GM18505 (cell line): ENCODE results near the gene HSPA8.
A peak's percentile ranks its signal among the peaks of the same experiment; 100 is the strongest.

Experiments used
- ATAC-seq: cut with Tn5 transposase; IDR thresholded peaks from one replicate; pipeline ENCODE4 v1.9.1; 2021; ENCODE audit not compliant: unreplicated experiment
- POLR2A ChIP-seq: IDR thresholded peaks from 4 replicates; pipeline ENCODE4 v1.6.1; 2011; ENCODE audit warnings: borderline replicate concordance; ENCODE audit not compliant: insufficient read depth, insufficient read length; ENCODE audit errors: extremely low read depth

HSPA8 gene

DNA sequence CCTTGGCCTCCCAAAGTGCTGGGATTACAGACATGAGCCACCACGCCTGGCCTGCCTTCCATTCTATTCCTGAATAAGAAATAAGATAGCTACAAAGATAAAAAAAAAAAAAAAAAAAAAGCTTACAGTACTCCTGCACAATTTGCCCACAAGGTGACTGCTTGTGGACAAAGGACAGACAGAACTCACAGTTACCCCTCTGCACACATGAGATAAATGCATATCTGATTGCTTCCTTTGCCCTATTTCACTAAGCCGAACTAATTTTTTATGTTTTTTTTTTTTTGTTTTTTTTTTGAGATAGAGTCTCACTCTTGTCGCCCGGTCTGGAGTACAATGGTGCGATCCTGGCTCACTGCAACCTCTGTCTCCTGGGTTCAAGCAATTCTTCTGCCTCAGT lies 23.6 kb upstream of the HSPA8 start:
- TF ChIP-seq POLR2A, result no peak
- ATAC-seq, result no peak

DNA sequence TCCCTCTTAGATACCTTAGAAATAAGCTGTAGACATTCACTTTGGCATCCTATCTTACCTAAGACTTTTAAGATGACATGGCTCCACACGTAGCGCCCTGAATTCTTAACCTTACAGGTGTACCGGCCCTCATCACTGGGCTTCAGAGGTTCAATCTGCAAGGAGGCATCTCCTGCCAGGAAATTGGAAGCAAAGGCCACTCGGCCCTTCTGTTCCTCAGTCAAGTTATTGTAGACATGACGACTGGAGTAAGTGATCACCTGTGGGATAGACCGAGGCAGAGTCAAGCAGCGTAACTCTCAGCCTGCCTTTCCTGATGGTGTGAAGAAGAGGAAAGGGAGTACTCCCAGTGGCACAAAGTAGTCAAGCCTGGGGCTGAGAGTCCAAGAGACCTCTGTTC lies 22.5 kb upstream of the HSPA8 start:
- no peak for TF ChIP-seq POLR2A
- ATAC-seq, result no peak

DNA sequence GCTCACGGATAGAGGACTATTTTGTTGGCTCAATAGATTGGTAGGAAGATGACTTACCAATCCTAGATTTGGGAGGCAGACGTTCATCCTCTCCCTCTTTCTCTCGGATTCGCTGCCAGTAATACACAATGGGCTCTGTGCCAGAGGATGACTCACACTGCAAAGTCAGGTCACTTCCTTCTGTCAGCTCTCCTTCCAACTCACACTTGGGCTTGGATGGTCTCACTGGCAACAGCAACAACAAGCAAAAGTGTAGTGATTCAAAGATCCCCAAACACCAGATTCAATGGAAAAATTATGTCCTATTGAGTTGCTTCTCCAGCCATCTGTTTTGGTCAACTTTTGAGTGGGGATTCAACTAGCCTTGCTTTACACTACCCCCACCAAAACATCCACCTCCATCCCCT lies 21.7 kb upstream of the HSPA8 start:
- TF ChIP-seq POLR2A, result no peak
- no peak for ATAC-seq

DNA sequence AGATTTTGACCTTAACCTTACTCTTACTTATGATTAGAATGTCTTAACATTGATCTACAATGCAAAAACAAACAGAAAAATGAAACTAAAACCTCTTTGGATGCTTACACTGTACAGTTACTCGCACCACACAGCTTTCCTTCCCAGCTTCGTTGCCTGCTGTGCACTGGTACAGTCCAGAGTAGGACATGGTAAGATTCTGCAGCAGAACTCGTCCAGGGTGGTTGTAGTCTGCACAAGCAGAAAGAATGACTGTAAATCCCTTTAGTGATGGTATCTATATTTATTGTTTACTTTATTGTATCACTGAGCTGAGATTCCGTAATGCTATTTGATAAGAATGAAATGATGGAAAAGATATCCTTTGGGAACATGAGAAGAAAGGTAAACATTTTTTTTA lies 21.0 kb upstream of the HSPA8 start:
- ATAC-seq, result no peak
- TF ChIP-seq POLR2A, result no peak

DNA sequence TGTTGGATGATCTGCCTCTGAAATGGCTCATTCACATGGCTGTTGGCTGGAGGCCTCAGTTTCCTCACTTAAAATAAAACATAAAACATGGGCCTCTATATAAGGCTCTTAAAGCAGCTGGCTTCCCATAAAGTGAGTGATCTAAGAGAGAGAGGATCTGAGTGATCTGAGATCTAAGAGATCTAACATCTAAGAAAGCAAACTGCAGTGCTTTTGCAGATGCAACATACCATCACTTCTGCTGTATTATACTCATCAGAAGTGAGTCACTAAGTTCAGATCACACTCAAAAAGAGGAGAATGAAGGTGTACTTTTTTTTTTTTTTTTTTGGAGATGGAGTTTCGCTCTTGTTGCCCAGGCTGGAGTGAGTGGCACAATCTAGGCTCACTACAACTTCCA lies 18.1 kb upstream of the HSPA8 start:
- ATAC-seq, result no peak
- TF ChIP-seq POLR2A, result no peak

DNA sequence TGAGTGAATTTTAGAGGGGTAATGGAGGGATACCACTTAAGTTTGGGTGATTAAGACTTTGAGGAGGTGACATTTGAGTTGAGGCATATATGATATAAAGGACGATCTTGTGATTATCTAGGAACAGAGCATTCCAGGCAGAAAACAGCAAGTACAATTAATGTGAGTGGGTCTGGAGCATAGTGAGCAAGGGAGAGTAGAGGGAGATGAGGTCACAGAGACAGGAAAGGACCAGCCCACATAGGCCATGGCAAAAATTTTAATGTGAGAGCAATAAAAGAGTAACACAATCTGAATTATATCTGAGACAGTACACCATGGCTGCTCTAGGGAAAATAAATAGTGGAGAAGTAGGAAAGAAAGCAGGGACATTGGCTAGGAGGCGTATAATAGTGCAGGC lies 14.5 kb upstream of the HSPA8 start:
- TF ChIP-seq POLR2A, result no peak
- no peak for ATAC-seq

DNA sequence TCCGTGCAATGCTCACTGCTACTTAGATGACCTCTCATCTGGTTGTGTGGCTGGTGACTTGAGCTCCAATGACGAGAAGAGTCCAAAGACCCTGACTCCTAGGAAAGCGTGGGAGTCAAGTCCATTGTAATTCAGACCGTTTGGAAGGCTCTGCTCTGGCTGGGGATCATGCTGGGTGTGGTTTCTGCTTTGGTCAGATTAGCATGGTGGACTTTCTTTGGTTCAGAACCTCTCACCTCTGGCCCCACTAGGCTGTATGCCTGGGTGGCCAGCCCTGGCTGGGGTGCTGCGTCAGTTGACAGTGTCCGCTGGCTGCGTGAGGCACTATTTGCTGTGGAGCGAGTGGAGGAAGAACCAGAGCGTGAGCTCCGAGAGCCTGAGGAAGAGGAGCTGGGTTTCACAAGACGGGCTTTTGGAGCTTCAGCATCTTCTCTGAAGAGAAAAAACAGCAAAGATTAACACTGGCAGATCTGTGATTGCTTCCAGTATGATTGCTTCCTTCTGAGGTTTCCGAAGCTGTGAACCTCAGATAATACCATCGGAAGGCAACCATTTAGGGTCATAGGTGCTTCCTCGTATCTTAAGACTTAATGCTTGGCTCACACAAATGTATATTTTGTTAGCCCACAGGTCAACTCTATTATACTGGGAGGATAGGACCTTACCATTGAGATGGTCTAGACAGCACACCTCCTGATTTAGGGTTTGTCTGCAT lies 11.6 kb upstream of the HSPA8 start:
- ATAC-seq, result no peak
- TF ChIP-seq POLR2A, result no peak

DNA sequence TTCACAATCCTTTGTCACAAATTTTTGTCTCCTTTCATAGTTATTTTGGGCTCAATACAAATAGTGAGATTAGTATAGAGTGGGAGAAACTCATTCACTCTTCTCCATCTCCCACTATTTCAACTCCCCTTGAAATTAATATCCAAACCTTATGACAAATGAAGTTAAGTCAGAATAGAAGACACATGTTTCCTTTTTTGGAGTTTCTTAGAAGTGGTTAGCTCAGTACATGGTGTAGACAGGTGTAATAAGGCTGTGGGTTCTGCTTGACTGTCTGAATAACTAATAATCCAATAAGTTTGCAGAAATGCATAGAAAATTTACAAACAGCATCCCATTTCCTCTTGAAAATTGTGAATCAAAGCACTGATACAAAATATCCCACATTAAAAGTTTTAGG lies 10.8 kb upstream of the HSPA8 start:
- no peak for TF ChIP-seq POLR2A

DNA sequence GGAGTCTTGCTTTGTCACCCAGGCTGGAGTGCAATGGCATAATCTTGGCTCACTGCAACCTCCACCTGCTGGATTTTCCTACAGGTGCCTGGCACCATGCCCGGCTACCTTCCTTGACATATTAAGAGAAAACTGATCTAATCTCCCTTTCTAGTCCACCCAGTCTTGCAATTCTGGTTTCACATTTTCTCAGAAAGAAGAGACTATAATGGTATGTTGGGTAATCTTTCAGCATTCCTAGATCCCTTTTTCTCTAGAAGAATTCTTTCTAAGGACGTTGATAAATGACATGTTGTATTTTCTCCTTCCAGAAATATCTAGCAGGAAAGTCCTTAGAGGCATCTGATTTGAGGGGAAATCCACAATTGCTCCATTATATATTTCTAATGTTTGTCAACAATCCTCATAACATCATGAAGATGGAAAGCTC lies 10.4 kb upstream of the HSPA8 start:
- no peak for ATAC-seq
- no peak for TF ChIP-seq POLR2A

More for the DNA sequence above, 10.8 kb upstream of the HSPA8 start:
- ATAC-seq, result no peak

DNA sequence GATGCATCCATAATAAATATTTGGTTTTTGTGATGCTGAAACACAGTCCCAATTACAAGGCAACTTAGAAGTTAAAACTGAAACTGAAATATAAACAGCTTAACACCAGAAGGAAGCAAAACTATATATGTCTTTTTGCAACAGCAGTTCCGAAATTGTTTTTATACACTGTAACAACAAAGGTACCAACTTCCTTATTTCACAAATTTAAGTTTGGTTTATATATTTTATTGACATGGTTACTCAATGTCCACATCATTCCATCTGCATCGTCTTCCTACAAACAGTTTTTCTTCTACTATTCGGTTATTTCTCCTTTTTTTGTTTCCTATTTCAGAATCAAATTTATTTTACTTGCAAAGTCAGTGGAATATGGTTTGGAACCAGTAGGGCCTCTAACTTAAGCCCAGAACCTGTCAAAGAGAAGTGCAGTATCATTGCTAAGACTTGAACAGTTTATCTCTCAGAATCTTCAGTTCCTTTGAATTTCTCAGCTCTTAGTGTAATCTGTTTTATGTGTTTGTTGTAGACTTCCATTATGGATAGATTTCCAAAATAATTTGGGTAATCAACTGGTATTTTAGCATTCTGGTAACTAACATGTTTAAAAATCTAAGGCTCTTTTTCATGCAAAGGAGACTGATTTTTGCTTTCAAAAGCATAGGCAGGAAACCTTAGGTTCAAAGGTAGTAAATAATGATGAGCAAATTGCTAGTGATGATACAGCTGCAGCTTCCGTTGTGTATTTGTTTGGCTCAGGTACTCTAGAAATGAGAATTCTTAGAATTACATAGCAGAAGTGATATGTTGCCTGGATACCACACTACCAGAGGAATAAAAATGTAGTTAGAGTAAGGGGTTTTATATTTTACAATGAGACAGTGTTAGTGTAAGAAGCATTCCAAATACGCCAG lies 8.2 kb upstream of the HSPA8 start:
- ATAC-seq, result peak; percentile 47

DNA sequence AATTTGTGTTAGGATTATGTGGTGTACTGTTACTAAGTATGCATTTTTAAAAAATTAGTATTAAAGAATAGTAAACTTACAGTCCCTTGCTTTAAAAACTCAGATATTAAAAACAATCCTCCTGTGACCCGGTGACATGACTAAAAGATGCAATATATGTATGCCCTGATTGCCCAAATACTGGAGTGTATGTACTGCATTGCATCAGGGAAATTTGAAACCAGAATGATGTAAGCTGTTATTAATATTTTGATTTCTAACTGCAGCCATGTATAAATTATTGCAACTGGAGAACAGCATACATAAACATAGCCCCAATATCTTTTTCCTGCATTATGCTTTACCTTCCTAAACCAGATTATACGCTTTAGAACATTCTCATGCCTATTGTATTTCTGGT lies 3.7 kb upstream of the HSPA8 start:
- no peak for TF ChIP-seq POLR2A
- no peak for ATAC-seq

More for the DNA sequence above, 8.2 kb upstream of the HSPA8 start:
- TF ChIP-seq POLR2A, result no peak

DNA sequence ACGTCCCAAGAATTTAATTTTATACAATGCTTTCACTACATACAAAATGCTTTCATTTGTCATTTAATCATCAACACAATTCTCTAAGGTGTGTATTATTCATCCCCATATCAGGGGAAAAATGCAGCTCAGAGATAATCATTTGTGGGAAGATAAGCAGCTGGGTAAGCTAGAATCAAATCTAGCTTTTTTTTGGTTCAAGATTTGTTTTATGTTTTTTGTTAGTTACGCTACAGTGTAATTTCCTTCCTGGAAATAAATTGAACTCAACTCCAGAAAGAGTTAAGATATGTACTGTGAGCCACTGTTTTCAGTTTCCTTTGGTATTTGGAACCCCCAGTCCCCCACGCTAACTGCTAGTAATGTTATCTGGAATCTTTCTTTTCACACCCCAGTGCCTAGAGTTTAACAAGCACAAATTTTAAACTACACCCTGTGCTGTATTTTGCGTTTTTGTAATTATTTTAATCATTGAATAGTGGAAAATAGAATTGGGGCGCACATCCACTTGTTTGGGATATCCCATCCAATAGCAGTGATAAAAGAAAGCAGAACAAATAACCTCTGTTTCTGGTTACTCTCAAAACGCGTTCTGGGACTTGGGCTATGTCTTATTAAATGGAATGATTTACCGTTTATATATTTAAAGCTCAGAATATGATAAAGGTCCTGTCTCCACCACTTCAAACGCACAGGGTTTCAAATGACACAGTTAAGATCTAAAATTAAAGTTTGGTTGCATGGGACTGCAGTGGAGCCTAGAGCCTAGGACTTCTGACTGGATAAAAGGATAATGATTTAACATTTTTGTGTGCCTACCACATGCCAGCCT lies 2.1 kb upstream of the HSPA8 start:
- ATAC-seq, result no peak
- no peak for TF ChIP-seq POLR2A
